Gastrocnemius medialis (tissue), 4 donors: ENCODE results near the gene CD101. TPM values are rescaled to one million over a fixed set of nuclear protein-coding genes. Genes with fewer than 3 reads are reported as not detected.
A peak's percentile ranks its signal among the peaks of the same experiment; 100 is the strongest.

Experiments
- ATAC-seq, 2 donors: fragments of 150-250 bp; one replicate each; pipeline ENCODE4 v1.9.1; 2016
- DNase-seq, 2 donors: peaks; one replicate each; pipeline ENCODE4 v3.0.0-alpha.2; 2019
- H3K27ac ChIP-seq, 4 donors: fragments of 200-600 bp; sonication (generic); 1 replicate in 1 of 4; 2 replicates in 3 of 4; pipeline ENCODE4 v1.5.1; 2016 to 2018; ENCODE audit warnings: mild to moderate bottlenecking in 2 of 4, moderate library complexity in 1 of 4
- H3K27me3 ChIP-seq, 3 donors: fragments of 200-600 bp; sonication (generic) in 2 of 3; 1 replicate in 1 of 3; 2 replicates in 2 of 3; pipeline versions ENCODE4 v1.5.1 to v1.6.0; 2016 to 2019; ENCODE audit warnings: mild to moderate bottlenecking in 1 of 3, moderate library complexity in 1 of 3
- H3K36me3 ChIP-seq, 2 donors: fragments of 200-600 bp; sonication (generic) in 1 of 2; one replicate each; pipeline ENCODE4 v1.5.1; 2017 to 2018
- H3K4me1 ChIP-seq, 2 donors: fragments of 200-600 bp; sonication (generic) in 1 of 2; one replicate each; pipeline ENCODE4 v1.5.1; 2016 to 2017; ENCODE audit warnings: mild to moderate bottlenecking in 2 of 2
- H3K4me3 ChIP-seq, 4 donors: fragments of 200-600 bp; sonication (generic) in 3 of 4; 1 replicate in 1 of 4; 2 replicates in 3 of 4; pipeline ENCODE4 v1.5.1; 2016 to 2019; ENCODE audit warnings: mild to moderate bottlenecking in 2 of 4
- H3K9me3 ChIP-seq, 3 donors: fragments of 200-600 bp; sonication (generic) in 2 of 3; 1 replicate in 1 of 3; 2 replicates in 2 of 3; pipeline ENCODE4 v1.5.1; 2016 to 2019
- POLR2A ChIP-seq, 2 donors: fragments of 450-650 bp; IDR thresholded peaks; one replicate each; pipeline ENCODE4 v1.6.1; 2017; ENCODE audit warnings: antibody characterized with exemption in 2 of 2, mild to moderate bottlenecking in 2 of 2, moderate library complexity in 2 of 2
- in situ Hi-C, 4 donors: fragments of 200-750 bp; cut with MboI; loops; one replicate each; pipeline versions ENCODE4 v1.15.0 to v1.8.0; 2017; ENCODE audit warnings: low sequenced_read_pairs in 4 of 4
- intact Hi-C: fragments of 100-400 bp; cut with DNase I; formaldehyde crosslinking; loops from one replicate; pipeline ENCODE4 v1.15.1; 2023; ENCODE audit warnings: low total_unique reads
- total RNA-seq, 4 donors: library from RNA; depleted of rRNA; stranded (reverse); fragments of >200 nt; gene quantifications; one replicate each; pipeline versions ENCODE4 v1.1.0 to v1.2.3, GENCODE V29; 2016
- TF ChIP-seq, protein P1 (sequence below), 5 experiments: fragments of 450-650 bp in 3 of 5; fragments of 200-600 bp in 2 of 5; sonication (generic) in 2 of 5; IDR thresholded peaks in 4 of 5; conservative IDR thresholded peaks in 1 of 5; 1 replicate in 4 of 5; 2 replicates in 1 of 5; pipeline ENCODE4 v1.5.1; 2016 to 2019; ENCODE audit warnings: antibody characterized with exemption in 5 of 5, mild to moderate bottlenecking in 3 of 5, moderate library complexity in 3 of 5

The CD101 gene
- total RNA-seq, 4 donors from 2014 or later: 0.10 TPM; not detected in 3

DNA sequence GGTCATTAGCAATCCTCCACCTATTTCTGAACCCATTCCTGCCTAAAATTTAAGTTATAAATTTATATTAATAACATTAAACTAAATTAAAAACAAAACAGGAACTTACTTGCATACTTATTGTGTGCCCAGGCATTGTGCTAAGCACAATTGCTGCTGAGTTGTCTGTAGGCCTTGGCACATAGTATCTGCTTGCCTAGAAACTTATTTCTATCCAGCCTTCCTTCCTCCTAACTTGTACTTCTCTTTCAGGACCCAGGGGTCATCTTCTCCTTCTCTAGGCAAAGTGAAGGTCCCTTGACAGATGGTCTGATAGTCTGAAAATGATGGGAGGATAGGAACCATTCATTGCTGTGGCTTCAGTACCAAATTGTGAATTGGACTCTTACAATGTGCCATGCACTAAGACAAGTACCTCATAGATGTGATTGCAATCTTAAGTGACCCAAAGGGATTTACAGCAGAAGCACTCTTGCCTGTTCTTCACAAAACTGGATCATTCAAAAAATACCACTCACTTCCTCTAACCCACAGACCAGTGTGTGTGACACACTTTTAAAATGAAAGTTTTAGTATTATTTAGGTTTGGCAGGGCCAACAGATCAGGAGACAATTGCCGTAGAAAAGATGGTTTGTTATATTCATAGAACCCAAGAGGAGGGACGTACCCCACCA is 10.3 kb upstream of the CD101 start:
- ATAC-seq: no peak
- in situ Hi-C loops: no loop called here
- peak overlapping the region in 1 of 4 donors; percentile 22 for H3K27ac ChIP-seq
- H3K4me3 ChIP-seq: no peak overlapping the region
- no peaks in the 10 kb centered on the region for H3K27me3 ChIP-seq
- intact Hi-C loops: no loop called here
- no peak for DNase-seq
- H3K9me3 ChIP-seq: no peaks in the 10 kb centered on the region
- H3K36me3 ChIP-seq: no peaks in the 10 kb centered on the region
- TF ChIP-seq, protein P1, sequence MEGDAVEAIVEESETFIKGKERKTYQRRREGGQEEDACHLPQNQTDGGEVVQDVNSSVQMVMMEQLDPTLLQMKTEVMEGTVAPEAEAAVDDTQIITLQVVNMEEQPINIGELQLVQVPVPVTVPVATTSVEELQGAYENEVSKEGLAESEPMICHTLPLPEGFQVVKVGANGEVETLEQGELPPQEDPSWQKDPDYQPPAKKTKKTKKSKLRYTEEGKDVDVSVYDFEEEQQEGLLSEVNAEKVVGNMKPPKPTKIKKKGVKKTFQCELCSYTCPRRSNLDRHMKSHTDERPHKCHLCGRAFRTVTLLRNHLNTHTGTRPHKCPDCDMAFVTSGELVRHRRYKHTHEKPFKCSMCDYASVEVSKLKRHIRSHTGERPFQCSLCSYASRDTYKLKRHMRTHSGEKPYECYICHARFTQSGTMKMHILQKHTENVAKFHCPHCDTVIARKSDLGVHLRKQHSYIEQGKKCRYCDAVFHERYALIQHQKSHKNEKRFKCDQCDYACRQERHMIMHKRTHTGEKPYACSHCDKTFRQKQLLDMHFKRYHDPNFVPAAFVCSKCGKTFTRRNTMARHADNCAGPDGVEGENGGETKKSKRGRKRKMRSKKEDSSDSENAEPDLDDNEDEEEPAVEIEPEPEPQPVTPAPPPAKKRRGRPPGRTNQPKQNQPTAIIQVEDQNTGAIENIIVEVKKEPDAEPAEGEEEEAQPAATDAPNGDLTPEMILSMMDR (IDR thresholded peaks at IDR 0.05 in 4 of 5, conservative IDR thresholded peaks at IDR 0.05 in 1 of 5): no peak
- no peak for TF ChIP-seq POLR2A (IDR thresholded peaks at IDR 0.05)
- no peaks in the 10 kb centered on the region for H3K4me1 ChIP-seq

GRCh38 chr1:116991918-116992317 is 9.6 kb upstream of the CD101 start:
- DNase-seq (no peak), ATAC-seq (no peak)
- Histone ChIP-seq H3K27ac (no peak overlapping the region), H3K4me3 (no peak overlapping the region), H3K4me1 (no peaks in the 10 kb centered on the region), H3K36me3 (no peaks in the 10 kb centered on the region), H3K27me3 (no peaks in the 10 kb centered on the region), H3K9me3 (no peaks in the 10 kb centered on the region)
- intact Hi-C loops: no loop called here
- in situ Hi-C loops: no loop called here
- TF ChIP-seq POLR2A (IDR thresholded peaks at IDR 0.05): no peak
- TF ChIP-seq, protein P1 (IDR thresholded peaks at IDR 0.05 in 4 of 5, conservative IDR thresholded peaks at IDR 0.05 in 1 of 5): no peak

DNA sequence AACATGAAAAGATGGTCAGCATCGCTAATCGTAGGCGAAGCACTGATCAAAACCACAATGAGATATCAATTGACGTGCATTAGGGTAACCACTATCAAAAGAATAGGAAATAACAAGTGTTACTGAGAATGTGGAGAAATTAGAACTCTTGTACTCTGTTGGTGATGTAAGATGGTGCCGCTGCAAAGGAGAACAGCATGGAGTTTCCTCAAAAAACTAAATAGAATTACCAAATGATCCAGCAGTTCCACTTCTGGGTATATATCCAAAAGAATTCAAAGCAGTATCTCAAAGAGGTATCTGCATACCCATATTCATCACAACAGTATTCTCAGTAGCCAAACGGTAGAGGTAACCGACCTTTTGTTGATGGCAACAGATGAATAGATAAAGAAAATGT is 8.3 kb upstream of the CD101 start:
- H3K4me1 ChIP-seq: no peaks in the 10 kb centered on the region
- DNase-seq (no peak), ATAC-seq (no peak)
- intact Hi-C loops (no loop called here), in situ Hi-C loops (no loop called here)
- no peaks in the 10 kb centered on the region for H3K9me3 ChIP-seq
- H3K27me3 ChIP-seq: no peaks in the 10 kb centered on the region
- no peaks in the 10 kb centered on the region for H3K36me3 ChIP-seq
- TF ChIP-seq, protein P1 (IDR thresholded peaks at IDR 0.05 in 4 of 5, conservative IDR thresholded peaks at IDR 0.05 in 1 of 5): no peak
- TF ChIP-seq POLR2A (IDR thresholded peaks at IDR 0.05): no peak
- H3K27ac ChIP-seq: no peak overlapping the region
- H3K4me3 ChIP-seq: no peak overlapping the region

- H3K4me1 ChIP-seq: no peaks in the 10 kb centered on the region
- no peaks in the 10 kb centered on the region for H3K9me3 ChIP-seq
- no peak for DNase-seq
- intact Hi-C loops (no loop called here), in situ Hi-C loops (no loop called here)
- H3K36me3 ChIP-seq: no peaks in the 10 kb centered on the region
- H3K4me3 ChIP-seq: no peak overlapping the region
- TF ChIP-seq, protein P1 (IDR thresholded peaks at IDR 0.05 in 4 of 5, conservative IDR thresholded peaks at IDR 0.05 in 1 of 5): no peak
- no peak for TF ChIP-seq POLR2A (IDR thresholded peaks at IDR 0.05)
- H3K27me3 ChIP-seq: no peaks in the 10 kb centered on the region
- H3K27ac ChIP-seq: no peak overlapping the region
- ATAC-seq: no peak
These were observed 7.1 kb upstream of the CD101 start for GRCh38 chr1:116994411-116994810.

- in situ Hi-C loops (no loop called here), intact Hi-C loops (no loop called here)
- no peaks in the 10 kb centered on the region for H3K9me3 ChIP-seq
- no peak overlapping the region for H3K4me3 ChIP-seq
- no peaks in the 10 kb centered on the region for H3K36me3 ChIP-seq
- H3K4me1 ChIP-seq: no peaks in the 10 kb centered on the region
- no peak overlapping the region for H3K27ac ChIP-seq
- no peaks in the 10 kb centered on the region for H3K27me3 ChIP-seq
- TF ChIP-seq, protein P1 (IDR thresholded peaks at IDR 0.05 in 4 of 5, conservative IDR thresholded peaks at IDR 0.05 in 1 of 5): no peak
- TF ChIP-seq POLR2A (IDR thresholded peaks at IDR 0.05): no peak
- ATAC-seq (no peak), DNase-seq (no peak)
These were observed 4.5 kb upstream of the CD101 start for GRCh38 chr1:116997066-116997465.
